BE2C (cell line): ENCODE data around the gene PLCB1.

Source experiments
- DNase-seq: peaks from one replicate; pipeline ENCODE4 v3.0.0-alpha.2; 2020
- H3K27me3 ChIP-seq: fragments of 250-450 bp; sonication (Bioruptor Pico); 2 replicates; pipeline ENCODE4 v1.5.1; 2020; ENCODE audit warnings: mild to moderate bottlenecking
- H3K36me3 ChIP-seq: fragments of 250-450 bp; sonication (Bioruptor Pico); 2 replicates; pipeline ENCODE4 v1.5.1; 2020; ENCODE audit warnings: mild to moderate bottlenecking
- H3K4me1 ChIP-seq: fragments of 250-450 bp; sonication (Bioruptor Pico); 2 replicates; pipeline ENCODE4 v1.5.1; 2020
- H3K4me3 ChIP-seq: 2 replicates; pipeline ENCODE4 v1.5.1; 2011; ENCODE audit warnings: low read depth, low read length
- H3K9me3 ChIP-seq: fragments of 250-450 bp; sonication (Bioruptor Pico); 2 replicates; pipeline ENCODE4 v1.5.1; 2020
- CTCF ChIP-seq: IDR thresholded peaks from 2 replicates; pipeline ENCODE4 v1.5.1; 2012; ENCODE audit warnings: mild to moderate bottlenecking, low read depth, low read length

Gene PLCB1

GRCh38 chr20:8126841-8127378 is 5.2 kb upstream of the PLCB1 start:
- DNase-seq, result no peak
- TF ChIP-seq CTCF, result no peak
- Histone ChIP-seq H3K4me3 (no peak overlapping the region), H3K27me3 (no peaks in the 10 kb centered on the region), H3K9me3 (no peaks in the 10 kb centered on the region), H3K4me1 (peaks cover 10% of the 10 kb centered on the region; the same call in 1 of the 2 replicates), H3K36me3 (no peaks in the 10 kb centered on the region)

GRCh38 chr20:8127553-8128255 is 4.4 kb upstream of the PLCB1 start:
- H3K36me3 ChIP-seq, result no peaks in the 10 kb centered on the region; the same call in 1 of the 2 replicates
- no peak overlapping the region for H3K4me3 ChIP-seq
- DNase-seq, result no peak
- TF ChIP-seq CTCF, result no peak
- peaks cover 10% of the 10 kb centered on the region; the same call in 1 of the 2 replicates for H3K4me1 ChIP-seq
- H3K27me3 ChIP-seq, result no peaks in the 10 kb centered on the region
- H3K9me3 ChIP-seq, result no peaks in the 10 kb centered on the region

- no peaks in the 10 kb centered on the region; the same call in 1 of the 2 replicates for H3K36me3 ChIP-seq
- H3K4me3 ChIP-seq, result no peak overlapping the region
- peaks cover 10% of the 10 kb centered on the region; the same call in 1 of the 2 replicates for H3K4me1 ChIP-seq
- TF ChIP-seq CTCF, result no peak
- H3K27me3 ChIP-seq, result no peaks in the 10 kb centered on the region
- no peak for DNase-seq
- no peaks in the 10 kb centered on the region for H3K9me3 ChIP-seq
Observed at GRCh38 chr20:8128291-8129060, 3.6 kb upstream of the PLCB1 start.

- no peak for TF ChIP-seq CTCF
- H3K36me3 ChIP-seq, result no peaks in the 10 kb centered on the region; the same call in 1 of the 2 replicates
- no peak for DNase-seq
- peaks cover 10% of the 10 kb centered on the region; the same call in 1 of the 2 replicates for H3K4me1 ChIP-seq
- H3K9me3 ChIP-seq, result no peaks in the 10 kb centered on the region
- H3K27me3 ChIP-seq, result no peaks in the 10 kb centered on the region
- no peak overlapping the region for H3K4me3 ChIP-seq
Observed at GRCh38 chr20:8129211-8129976, 2.7 kb upstream of the PLCB1 start.

- DNase-seq, result no peak
- no peak for TF ChIP-seq CTCF
- Histone ChIP-seq H3K4me3 (peak overlapping the region; percentile 79), H3K4me1 (peaks cover 15% of the 10 kb centered on the region; the same call in 1 of the 2 replicates), H3K27me3 (no peaks in the 10 kb centered on the region), H3K36me3 (no peaks in the 10 kb centered on the region; the same call in 1 of the 2 replicates), H3K9me3 (no peaks in the 10 kb centered on the region)
Observed at GRCh38 chr20:8130840-8131526, 1.1 kb upstream of the PLCB1 start.
